DMS53 (cell line): Measurements from ENCODE around the gene MAP6.
A peak's percentile ranks its signal among the peaks of the same experiment; 100 is the strongest.

ENCODE experiments used
- DNase-seq: peaks from one replicate; lab custom pipeline; 2025; lab: John Stamatoyannopoulos, UW

Gene MAP6

DNA sequence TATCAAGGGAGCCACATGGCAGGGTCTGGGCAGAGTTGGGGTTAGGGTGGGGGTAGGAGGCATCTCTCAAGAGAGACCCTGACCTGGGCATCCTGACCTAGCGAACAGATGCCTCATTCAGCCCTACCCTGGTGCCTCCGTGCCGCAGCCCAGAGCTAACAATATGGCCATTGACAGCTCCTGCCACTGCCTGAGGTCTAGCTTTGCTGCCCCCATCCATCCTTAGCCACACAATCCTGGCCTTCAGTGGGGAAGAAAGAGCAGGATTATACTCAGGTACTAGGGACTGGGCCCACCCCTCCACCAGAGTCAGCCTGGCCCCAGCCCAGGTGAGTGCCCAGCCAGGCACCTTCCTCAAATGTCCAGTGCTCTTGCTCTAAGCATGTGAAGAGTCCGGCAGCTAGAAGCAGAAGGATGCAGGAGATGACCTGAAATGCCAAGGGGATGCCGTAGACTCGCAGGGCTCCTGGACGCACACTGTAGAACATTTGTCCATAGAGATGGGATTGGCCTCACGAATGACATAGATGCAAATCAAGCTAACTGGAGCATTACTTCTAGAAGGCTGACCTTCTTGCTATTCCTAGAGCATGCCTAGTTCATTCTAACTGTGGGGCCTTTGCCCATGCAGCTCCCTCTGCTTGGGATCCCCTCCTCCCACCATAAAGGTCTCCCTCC, 120.1 kb downstream of the MAP6 start:
- no peak for DNase-seq

GRCh38 chr11:75547617-75548058, 121.2 kb downstream of the MAP6 start:
- DNase-seq: peak; percentile 92

DNA sequence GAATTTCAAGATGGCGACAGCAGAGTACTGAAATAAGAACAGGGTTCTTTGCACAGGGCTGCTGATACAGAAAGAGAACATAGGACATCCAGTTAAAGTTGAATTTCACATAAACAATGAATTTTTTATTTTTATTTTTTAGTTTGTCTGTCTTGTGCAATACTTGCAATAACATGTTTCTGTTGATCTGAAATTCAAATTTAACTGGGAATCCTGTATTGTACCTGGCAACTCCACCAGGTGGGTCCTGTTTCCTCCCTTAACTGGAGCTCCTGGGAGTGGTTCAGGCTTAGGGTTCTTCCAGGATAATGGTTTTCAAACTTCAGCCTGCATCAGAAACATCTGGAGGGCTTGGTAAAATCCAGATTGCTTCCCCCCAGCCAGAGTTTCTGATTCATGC, 121.7 kb downstream of the MAP6 start:
- no peak for DNase-seq

DNA sequence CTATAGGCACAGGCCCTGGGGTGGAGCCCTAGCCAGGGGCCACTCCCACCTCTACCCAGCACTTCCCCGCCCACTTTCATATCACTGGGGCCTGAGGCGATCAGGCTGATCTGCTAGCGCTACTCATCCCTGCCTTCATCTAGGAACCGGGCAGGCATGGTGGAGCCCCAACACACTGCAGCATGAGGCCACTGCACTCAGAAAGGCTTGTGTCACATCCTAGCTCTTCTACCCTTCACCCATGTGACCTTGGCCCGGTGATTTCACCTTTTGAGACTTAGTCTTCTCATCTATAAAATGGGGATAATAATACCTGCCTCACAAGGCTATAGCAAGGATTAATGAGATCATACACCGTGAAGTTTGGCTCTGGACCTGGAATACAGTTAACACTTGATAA, 125.0 kb downstream of the MAP6 start:
- peak; percentile 35 for DNase-seq

DNA sequence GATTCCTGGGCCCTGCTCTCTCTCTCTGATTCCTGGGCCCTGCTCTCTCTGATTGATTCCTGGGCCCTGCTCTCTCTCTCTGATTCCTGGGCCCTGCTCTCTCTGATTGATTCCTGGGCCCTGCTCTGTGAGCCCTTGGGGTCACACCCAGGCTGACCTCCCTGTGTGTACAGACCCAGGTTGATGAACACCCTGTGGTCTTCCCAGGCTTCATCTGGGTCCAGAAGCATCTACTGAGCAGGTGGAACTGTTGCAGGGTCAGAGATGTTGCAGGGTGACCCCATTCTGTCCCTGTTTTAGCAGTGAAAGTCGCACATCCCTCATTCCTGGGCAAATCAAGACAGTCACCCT, 126.8 kb downstream of the MAP6 start:
- DNase-seq: no peak

GRCh38 chr11:75541193-75542087, 127.4 kb downstream of the MAP6 start:
- DNase-seq: no peak

DNA sequence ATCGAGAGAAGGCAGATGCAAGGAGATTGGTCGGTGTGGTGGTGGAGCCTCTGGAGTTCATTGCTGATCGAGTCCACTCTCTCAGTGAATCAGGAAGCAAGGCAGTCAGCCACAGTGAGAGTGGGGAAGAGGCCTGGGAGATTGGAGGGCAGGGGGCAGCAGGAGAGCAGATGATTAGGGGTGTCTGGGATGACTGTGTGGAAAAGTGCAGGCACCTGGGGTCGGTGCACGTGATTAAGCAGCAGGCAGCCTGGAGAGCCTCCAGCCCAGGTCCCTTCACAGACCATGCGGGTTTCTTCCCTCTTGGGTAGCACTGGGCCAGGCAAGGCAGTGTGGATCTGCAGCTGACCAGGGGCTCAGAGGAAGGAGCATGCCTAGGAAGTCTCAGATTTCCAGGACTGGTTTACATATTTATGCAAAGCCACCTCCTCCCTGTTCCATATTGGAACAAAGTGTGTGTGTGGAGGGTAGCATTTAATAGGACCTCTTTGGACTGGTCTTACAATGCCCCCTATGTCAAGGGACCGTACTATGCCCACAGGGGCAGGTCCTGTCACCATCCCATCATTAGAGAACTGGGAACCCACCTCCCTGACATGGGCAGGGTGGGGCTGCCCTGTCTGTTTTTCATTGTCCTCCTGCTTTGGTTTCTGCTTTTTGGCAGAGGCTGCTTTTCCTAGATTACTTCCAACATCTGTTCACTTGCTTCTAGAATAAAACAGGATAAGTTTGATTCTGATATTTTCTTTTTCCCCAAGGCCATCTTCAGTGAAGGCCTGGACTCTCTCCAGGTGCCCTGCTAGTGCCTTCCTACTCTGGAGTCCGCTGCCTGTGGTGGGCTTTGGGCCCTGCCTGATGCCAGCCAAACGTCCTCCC, 129.1 kb downstream of the MAP6 start:
- no peak for DNase-seq

GRCh38 chr11:75538150-75538942, 130.5 kb downstream of the MAP6 start:
- DNase-seq: no peak

DNA sequence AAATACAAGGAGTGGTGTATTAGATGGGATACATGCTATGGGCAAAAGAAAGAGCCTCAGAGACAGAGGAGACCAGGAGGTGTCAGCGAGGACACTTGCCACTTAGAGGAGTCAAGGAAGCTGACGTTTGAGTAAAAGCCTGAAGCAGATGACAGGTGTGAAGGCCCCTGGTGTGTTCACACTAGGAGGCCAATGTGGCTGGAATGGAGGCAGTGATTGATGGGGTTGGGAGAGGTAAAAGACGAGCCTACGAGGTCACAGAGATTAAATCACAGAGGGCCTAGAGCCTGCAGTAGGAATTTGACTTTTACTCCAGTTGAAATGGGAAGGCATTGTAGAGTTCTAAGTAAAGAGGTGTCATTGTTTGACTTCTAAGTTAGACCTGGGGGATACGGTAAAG, 131.1 kb downstream of the MAP6 start:
- DNase-seq: no peak
